Effector CD4-positive, alpha-beta T cell (primary cell): Measurements from ENCODE around the gene ACHE.

Experiments used
- DNase-seq: peaks from one replicate; pipeline ENCODE4 v3.0.0-alpha.2; 2020

Gene ACHE

GRCh38 chr7:100884736-100885439, 10.8 kb downstream of the ACHE start:
- peak; percentile 48 for DNase-seq

GRCh38 chr7:100882785-100883526, 12.7 kb downstream of the ACHE start:
- no peak for DNase-seq

GRCh38 chr7:100882201-100882600, 13.5 kb downstream of the ACHE start:
- DNase-seq = no peak

- DNase-seq = no peak
These were observed 14.6 kb downstream of the ACHE start for GRCh38 chr7:100881136-100881535.

GRCh38 chr7:100880645-100881044, 15.0 kb downstream of the ACHE start:
- no peak for DNase-seq

- no peak for DNase-seq
These were observed 15.9 kb downstream of the ACHE start for GRCh38 chr7:100879685-100880261.

GRCh38 chr7:100878685-100879084, 17.0 kb downstream of the ACHE start:
- no peak for DNase-seq

GRCh38 chr7:100878013-100878412, 17.7 kb downstream of the ACHE start:
- no peak for DNase-seq

- DNase-seq = no peak
These were observed 20.3 kb downstream of the ACHE start for GRCh38 chr7:100875356-100875751.

- DNase-seq = peak; percentile 98
These were observed 20.9 kb downstream of the ACHE start, which contains the start of gene SRRT for GRCh38 chr7:100874577-100875355. TSS of gene SRRT (plus strand) at chr7:100875103. CDS start at chr7:100875591, 488 bp downstream.

- no peak for DNase-seq
These were observed 21.4 kb downstream of the ACHE start for GRCh38 chr7:100874300-100874576.

GRCh38 chr7:100873599-100874299, 21.9 kb downstream of the ACHE start:
- DNase-seq = no peak

- no peak for DNase-seq
These were observed 27.8 kb downstream of the ACHE start for GRCh38 chr7:100867776-100868485.

- DNase-seq = no peak
These were observed 28.5 kb downstream of the ACHE start, which contains the start of gene TRIP6 for GRCh38 chr7:100867040-100867775. TSS of gene TRIP6 (plus strand) at chr7:100867387. CDS start at chr7:100867498, 111 bp downstream.

GRCh38 chr7:100866729-100867039, 29.0 kb downstream of the ACHE start:
- no peak for DNase-seq

- no peak for DNase-seq
These were observed 29.6 kb downstream of the ACHE start for GRCh38 chr7:100865938-100866728.

GRCh38 chr7:100865372-100865911, 30.2 kb downstream of the ACHE start:
- no peak for DNase-seq

- DNase-seq = no peak
These were observed 31.3 kb downstream of the ACHE start for GRCh38 chr7:100864263-100864845.

GRCh38 chr7:100863406-100863950, 32.2 kb downstream of the ACHE start:
- no peak for DNase-seq

GRCh38 chr7:100861616-100861985, 34.1 kb downstream of the ACHE start:
- DNase-seq = no peak
